GM18520 (cell line): Measurements from ENCODE around the gene TEKT5.
"Not testable (repeated sequence)": the region's sequence is repeated elsewhere in the genome, so short reads cannot be mapped to it uniquely, and the experiment has no call there.

Experiments used
- ATAC-seq: cut with Tn5 transposase; IDR thresholded peaks from one replicate; pipeline ENCODE4 v1.9.1; 2021; ENCODE audit not compliant: unreplicated experiment

TEKT5 gene

DNA sequence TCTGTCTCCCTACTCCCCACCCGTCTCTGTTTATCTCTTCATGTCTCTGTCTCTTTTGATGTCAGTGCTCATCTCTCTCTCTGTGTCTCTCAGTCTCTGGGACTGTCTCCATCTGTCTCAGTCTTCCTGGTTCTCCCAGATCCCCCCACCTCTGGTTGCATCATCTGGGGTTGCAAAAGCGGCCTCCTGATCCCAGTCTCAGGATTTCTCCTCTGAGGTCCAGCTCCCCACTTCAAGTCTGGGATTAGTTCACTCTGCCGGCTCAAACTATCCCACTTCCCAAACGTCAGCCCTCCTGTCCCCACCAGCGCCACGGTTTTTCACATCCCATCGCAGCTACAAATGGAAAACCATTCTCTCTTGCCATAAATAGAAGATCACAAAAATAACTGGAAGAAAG, 9.0 kb downstream of the TEKT5 start:
- ATAC-seq, result no peak

DNA sequence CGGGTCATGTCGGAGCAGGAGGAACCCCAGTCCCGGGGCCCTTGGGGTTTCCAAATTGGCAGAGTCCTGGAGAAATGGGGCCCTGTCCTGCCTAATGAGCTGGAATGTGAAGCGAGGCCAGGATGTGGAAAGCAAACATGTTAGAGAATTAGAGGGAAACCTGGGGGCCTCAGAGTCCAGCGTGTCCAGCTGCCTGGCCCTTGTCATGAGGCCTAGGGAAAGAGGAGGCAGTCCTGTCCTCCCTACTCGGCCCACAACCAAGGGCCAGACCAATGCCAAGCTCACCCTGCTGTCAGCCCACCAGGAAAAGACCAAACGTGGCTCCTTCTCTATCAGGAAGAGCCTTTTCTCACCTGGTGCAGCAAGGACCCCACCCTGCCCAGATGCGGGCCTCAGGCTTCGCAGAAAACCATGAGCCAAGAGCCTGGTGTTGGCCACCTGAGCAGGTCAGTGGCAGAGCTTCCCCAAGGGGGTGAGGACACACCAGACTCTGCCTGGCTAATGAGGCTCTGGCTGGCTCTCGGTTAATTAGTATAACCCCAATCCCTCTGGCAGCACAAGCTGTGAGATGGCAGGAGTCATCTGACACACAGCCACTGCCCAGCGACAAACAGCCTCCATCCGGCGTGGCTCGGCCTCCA, 10.1 kb downstream of the TEKT5 start:
- ATAC-seq, result no peak

DNA sequence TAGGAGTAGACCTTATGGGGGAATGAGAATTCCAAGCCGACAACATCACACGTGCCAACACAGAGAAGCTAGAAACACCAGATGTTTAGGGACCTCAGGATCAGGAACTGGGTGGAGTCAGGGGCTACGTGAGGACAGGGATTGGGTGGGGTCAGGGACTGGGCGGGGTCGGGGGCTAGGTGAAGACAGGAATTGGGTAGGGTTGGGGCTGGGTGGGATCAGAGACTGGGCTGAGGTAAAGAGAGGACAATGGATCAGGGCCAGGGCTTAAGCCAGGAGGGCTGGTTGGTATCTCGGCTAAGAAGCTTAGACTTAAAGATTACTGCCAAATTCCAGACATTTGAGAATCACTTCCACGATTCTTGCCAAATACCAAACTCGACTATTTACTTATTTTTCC, 11.6 kb downstream of the TEKT5 start:
- no peak for ATAC-seq

DNA sequence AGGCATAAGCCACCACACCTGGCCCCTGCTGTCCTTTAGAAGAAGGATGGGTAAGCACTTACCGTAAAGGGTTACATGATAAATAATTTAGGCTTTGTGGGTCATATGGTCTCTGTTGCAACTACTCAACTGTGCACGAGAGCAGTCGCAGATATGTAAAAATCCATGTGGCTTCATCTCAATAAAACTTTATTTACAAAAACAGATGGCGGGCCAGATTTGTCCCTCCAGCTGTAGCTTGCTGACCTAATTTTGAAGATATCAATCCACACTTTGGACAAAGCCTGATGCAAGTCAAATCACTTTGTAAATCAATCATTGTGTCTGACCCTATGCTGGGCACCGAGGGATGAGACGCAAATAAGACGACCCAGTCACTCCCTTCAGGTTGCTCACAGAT, 12.1 kb downstream of the TEKT5 start:
- no peak for ATAC-seq

DNA sequence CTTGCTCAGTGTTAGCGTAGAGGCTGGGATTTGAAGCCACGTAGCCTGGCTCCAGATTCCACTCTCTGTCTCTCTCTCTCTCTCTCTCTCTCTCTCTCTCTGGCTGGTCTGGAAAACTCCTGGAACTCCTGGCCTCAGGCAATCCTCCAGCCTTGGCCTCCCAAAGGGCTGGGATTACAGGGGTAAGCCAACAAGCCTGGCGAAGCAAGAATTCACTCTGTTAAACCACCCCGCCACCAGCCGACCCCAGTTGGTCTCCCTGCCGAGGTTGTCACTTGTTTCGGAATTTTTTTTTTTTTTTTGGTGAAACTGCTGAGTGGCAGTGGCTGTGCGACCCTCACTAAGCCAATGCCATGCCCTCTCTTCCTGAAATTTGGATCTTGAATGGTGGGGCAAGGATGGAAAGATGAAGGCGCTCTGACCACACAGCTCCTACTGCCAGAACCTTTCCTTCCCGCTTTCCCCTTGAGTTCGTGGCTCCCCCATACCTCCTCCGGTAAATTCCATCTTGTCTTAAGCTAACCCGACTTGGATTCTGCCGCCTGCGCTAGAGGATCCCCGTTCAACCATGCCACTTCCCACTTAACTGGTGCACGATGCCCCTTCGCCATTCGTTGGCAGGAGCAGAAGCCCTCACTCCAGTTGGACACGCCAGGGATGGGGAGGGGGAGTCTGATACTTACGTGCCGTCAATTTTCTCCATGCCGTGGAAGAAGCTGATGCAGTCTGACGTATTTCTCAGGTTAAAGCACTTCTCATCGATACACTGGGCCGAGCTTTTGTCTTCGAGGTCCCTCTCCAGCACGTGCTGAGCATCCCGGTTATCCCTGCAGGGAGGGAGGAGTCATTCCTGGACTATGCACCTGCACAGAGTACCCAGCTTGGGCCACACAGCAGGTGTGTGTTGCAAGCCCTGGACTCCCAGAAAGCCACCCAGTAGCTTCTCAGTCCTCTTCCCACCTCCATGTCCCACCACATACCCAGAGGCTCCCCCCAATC, 13.1 kb downstream of the TEKT5 start:
- ATAC-seq, result no peak

DNA sequence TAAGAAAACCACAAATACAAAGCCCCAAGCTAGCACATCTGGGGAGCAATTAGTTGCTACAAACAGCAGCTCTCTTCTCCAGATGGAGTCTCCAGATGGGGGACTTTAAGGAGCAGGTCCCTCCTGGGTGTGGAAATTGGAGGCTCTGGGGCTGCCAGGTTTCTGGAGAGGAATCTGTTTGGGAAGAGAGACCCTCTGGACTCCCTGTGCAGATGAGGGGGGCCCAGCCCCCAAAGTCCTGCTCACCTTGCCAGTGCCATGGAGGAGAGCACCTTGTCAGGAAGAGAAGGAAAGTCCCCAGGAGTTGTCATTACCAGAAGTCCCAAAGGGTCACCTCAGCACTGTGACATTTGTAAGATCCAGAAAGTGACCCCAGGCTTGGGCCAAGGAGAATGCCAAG, 14.8 kb downstream of the TEKT5 start:
- no peak for ATAC-seq

DNA sequence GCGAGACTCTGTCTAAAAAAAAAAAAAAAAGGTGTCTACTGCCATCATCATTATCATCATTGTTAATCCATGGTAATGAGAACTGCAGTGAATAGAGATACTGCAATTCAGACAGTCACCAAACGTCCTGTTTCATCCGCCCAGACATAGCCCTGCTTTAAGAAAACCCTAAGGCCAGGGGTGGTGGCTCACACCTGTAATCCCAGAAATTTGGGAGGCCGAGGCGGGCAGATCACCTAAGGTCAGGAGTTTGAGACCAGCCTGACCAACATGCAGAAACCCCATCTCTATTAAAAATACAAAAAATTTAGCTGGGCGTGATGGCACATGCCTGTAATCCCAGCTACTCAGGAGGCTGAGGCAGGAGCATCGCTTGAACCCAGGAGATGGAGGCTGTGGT, 15.3 kb downstream of the TEKT5 start:
- ATAC-seq, result not testable (repeated sequence)

DNA sequence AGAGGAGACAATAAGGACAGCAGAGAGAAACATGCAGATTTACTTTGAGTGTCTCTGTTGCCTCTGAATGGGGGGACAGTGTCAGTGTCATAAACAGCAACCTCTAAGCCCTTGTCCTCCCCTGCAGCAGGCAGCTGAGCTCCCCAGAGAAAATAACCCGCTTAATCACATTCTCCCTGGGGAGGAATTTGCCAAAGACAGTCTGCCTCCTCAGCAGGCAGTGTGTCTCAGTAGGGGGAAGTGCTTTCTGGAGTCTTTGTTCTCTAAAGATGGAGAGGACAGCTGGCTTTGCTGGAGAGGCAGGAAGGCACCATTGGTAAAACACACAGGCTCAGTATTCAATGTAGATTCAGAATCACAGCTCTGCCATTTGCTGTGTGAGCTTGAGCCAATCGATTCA, 16.1 kb downstream of the TEKT5 start:
- ATAC-seq, result no peak

DNA sequence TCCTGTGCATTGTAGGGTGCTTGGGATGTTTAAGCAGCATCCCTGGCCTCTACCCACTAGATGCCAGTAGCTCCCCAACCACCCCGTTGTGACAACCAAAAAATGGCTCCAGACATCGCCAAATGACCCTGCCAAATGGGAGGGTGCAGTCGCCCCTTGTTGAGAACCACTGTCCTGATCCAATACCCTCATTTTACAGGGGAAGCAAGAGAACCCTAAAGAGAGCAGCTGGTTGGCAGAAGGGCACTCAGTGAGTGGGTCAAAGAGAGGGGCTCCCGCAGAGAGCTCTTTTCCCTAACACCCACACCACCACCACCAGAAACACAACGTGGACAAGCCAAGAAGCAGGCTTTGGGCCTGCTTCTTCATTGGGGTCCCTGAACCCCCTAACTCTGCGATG, 18.4 kb downstream of the TEKT5 start:
- no peak for ATAC-seq

DNA sequence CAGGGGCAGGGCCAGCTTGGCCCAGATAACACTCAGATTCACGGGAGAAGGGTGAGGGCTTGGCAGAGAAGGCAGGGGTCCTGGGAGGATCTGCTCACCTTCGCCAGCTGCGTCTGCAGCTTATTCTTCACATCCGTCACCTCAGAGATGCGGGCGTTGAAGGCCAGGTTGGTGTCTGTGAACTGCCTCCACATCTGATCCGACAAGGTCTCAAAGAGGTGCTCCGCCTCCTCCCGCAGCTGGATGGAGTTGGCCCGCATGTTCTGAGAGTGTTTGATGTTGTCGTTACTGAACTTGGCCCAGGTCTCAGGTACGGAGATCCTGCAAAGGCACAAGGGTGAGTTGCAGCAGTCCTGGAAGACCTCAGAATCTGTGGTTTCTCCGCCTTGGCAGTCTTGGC, 18.9 kb downstream of the TEKT5 start:
- ATAC-seq, result no peak

DNA sequence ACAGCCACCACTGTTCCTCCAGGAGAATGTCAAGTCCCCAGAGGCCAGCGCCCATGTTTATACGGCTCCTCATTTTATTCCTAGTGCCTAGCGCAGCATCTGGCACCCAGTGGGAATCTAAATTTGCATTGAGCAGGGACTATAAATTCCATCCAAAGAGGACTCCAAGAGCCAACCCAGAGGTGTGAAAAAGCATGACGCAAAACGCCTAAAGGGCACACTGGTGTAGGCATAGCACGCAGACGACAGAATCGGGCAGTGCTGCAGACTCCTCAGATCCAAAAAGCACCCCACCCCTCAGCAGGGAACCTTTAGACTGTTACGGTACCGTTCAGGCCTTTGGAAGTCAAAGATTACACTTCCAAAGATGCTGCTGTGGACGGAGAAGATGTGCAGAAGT, 19.5 kb downstream of the TEKT5 start:
- ATAC-seq, result no peak

DNA sequence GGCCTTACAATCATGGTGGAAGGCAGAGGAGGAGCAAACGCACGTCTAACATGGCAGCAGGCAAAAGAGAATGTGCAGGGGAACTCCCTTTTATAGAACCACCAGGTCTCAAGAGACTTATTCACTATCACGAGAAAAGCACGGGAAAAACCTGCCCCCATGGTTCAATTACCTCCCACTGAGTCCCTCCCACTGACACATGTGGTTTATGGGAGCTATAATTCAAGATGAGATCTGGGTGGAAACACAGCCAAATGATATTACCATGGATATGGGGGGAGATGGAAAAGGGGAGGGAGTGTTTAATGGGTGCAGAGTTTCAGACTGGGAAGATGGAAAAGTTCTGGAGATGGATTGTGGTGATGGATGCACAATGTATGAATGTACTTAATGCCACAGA, 23.0 kb downstream of the TEKT5 start:
- ATAC-seq, result no peak

DNA sequence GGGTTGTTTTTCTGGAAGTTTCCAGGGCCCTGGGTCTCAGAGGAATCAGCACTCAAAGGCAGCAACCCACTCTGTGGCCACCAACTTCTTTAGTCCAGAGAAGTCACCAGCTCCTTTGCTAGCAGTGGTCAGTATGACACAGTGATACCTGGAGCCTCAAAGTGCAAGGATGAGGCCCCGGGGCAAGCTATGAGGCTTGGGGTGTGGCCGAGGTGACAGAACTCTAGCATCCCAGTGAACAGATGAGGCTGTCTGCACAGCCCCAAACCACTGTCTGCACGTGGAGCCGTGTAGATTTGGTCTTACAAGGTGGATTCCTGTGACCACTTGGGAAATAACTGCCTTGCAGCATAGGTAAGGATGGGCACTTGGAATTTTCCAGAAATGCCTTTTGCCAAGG, 24.9 kb downstream of the TEKT5 start:
- ATAC-seq, result no peak

DNA sequence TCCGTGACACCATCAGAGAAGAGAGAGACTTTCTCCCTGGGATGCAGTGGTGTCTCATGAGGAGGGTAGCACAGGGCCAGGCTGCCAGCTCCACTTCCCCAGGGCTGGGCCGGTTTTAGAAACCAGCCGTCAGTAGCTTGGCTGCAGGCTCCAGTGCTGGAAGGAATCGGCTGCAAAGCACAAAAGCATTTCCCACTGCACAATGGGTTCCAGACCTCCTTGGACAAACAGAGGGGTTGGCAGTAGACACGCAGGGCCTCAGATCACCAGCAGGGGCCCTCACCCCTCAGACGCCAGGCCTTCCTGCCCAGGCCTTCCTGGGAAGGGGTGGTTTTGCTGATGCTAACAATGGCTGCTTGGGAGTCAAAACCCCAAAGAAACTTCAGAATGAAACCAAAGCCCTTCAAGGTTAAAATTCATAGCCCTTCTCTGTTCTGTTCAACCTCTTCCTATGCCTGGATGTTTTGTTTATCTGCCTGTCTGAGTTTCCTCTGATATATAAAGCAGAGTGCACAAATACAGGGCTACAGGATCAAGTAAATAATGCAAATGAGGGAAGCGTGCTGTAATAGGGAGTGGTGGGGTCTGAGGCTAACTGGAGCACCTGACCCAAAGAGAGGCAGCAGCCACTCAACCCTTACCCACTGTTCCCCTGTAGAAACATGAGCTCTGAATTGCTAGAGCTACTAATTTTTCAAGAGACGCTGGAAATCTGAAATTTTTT, 26.2 kb downstream of the TEKT5 start:
- no peak for ATAC-seq

DNA sequence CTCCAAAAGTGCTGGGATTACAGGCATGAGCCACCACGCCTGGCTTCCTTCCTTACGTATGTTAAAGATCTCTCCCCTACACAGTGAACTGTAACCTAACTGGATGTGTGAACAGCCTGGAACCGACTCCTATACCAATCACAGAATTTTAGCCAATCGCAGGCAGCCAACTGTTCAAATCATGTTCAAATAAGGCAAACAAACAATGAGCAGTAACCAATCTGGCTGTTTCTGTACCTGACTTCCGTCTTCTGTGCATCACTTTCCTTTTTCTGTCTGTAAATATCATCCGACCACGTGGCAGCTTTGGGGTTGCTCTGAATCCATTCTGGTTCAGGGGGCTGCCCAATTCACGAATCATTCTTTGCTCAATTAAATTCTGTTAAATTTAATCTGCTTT, 27.5 kb downstream of the TEKT5 start:
- ATAC-seq, result no peak

DNA sequence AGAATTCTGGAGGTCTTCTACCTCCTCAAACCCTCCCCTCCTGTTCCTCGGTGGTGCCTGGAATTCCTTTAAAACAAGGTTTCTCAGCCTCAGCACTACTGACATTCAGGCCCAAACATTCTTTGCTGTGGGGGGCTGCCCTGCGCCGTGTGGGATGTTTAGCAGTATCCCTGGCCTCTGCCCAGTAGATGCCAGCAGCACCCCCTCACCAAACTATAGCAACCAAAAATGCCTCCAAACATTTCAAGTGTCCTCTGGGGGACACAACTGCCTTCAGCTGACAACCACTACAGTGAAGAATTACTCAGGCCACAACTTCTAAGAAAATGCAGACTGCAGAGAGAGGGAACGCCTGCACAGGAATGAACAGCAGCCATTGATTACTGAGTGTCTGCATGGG, 28.4 kb downstream of the TEKT5 start:
- ATAC-seq, result no peak

DNA sequence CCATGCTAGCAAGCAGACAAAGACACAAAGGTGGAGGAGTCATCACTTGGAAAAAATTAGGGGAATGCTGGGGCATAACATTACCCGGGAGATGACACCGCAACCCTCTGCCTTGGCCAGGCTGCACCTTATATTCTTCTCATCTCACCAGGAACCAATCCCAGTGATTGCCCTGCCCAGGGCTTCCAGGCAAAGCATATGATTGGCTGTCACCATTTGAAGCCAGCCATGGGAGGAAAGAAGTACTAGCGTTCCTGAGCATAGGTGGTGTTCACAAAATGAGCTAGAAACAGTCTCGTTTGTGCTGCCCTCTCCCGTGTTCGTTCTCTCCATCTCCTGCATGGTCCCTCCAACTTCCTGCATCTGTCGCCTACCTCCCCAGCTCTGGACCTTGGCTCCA, 29.6 kb downstream of the TEKT5 start:
- ATAC-seq, result no peak

DNA sequence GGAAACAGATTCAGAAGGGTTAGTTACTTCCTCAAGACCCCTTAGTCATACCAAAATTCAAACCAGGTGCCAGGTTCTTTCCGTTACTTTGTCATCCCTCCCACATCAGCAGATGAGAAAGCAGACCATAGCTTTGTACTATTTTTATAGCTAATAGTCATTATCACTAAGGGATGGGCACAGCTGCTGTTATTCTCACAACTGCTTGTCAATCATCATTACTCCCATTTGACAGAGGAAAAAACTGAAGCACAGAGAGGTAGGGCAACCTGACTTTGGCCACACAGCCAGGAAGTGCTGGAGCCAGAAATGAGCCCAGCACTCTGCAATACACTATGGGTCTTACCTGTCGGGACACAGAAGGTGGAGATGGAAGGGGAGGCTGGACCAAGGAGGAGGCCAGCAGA, 30.0 kb downstream of the TEKT5 start:
- ATAC-seq, result no peak

DNA sequence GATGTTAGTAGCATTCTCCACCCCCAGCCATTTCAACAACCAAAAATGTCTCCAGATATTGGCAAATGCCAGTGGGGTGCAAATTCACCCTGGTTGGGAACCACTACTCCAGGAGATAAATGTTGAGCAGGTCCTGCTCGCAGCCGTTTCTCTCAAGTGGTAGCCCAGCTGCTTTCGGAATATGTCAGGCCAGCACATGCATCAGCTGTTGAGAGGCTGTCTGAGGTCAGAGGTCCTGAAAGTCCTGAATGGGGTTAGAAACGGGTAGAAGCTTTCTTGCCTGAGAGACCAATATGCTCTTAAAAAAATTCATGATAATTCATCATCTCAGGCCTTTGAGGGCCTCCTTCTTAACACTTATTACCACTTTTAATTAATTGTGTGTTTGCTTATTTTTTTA, 31.0 kb downstream of the TEKT5 start:
- ATAC-seq, result no peak

DNA sequence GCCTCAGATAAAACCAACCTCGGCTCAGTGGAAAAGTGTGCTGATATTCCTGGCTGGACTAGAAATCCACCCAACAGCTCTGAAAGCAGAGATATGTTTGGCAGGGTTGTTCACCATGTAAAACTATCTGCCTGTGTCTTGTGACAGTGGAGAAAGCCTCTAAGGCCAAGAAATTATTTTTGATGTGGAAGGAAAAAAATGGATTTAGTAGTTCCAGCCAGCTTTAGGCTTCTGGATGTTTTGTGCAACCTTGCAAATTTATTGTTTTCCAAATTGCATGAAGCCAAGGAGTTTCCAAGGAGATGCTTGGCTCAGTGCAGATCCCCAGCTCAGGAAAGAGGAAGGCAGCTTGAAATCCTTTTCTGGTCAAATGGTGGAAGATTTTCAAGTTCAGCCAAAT, 31.6 kb downstream of the TEKT5 start:
- no peak for ATAC-seq

DNA sequence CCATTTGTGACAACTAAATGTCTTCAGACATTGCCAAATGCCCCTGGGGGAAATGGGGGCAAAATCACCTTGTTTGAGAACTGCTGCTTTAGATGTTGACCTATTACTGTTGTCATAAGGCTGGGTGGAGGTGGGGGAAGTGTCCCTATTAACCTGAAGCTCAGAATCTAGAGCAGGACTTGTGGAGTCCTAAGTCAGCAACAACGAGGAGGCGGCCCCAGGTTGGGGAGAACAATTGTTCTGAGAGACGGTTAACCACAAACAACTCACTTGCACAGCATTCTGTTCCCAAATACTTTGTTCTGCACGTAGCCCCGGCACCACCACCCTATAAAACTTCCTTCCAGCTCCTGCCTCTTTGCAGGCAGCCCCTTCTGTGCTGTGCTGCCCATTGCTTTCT, 32.5 kb downstream of the TEKT5 start:
- ATAC-seq, result no peak

DNA sequence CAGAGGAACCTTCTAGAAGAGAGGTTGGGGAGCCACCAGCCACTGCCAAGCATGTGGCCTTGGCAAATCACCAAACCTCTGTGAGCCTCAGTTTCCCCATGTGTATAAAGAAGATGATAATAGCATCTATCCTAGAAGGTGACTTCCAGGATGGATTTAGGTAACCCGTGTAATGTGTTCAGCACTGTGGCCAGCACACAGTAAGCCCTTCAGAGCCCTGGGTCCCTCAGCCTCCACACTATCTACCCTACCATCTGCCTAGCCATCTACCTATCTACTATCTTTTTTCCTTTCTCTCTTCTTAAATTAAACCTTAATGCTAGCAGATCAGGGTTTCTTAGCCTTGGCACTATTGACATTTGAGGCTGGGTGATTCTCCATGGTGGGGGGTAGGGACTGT, 33.0 kb downstream of the TEKT5 start:
- no peak for ATAC-seq
